Nucleus accumbens (tissue), 56 donors: ENCODE results near the gene DOCK8.

Source experiments
- DNase-seq, 56 donors: peaks; one replicate each; lab custom pipeline; 2025; lab: John Stamatoyannopoulos, UW

DOCK8 gene

GRCh38 chr9:447230-448025 lies 232.8 kb downstream of the DOCK8 start:
- DNase-seq = no peak

DNA sequence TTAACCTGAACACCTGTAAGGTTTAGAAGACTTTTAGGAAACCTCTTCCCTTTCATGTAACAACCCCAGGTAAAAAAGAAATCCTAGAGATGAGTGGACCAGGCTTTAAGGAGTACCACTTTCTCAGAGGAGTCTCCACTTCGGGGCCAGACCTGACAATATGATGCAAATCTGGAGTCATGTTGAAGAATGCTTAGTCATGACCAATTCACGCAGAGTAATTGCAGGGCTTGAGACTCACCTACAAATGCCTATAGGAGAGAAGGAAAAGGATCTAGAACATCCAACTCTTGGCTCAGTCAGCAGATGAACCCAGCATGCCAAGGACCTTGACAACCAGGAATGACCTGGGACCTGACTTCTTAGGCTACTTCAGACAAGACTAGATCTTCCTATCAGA lies 235.4 kb downstream of the DOCK8 start:
- DNase-seq = no peak

DNA sequence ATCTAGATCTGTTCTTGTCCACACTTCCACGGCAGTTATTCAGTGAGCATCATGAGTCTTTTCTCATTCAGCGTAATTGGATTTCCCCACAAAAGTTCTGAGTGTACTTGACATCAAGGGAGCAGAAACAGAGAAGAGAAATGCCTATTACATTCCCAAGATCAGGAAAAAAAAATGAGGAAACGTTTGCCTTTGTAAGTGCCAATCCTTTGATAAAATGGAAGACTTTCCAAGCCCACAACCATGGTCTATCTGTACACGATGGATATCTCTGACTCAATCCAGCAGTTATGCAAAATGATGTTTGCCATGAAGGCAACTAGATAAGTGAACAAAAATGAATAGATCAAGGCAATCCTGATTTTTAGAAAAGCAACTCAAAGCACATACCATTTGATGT lies 235.9 kb downstream of the DOCK8 start:
- no peak for DNase-seq

DNA sequence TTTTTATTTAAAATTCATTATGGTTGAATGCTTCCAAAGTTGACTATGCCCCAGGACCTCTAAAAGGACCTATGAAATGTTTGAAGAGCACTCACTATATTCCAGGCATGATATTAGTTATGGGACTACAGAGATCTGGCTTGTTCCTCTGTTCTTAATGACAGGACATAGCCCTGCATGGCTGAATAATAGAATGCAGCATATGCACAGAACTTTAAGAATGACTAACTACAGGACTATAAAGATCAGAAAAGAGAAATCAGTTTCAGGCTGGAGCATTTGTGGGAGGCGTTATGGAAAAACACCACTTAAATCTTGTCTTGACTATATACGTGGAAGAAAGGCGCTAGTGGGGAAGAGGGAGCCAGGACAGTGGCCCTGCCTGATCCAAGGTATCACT lies 239.2 kb downstream of the DOCK8 start:
- no peak for DNase-seq

- no peak for DNase-seq
Measured at GRCh38 chr9:456365-456764, 241.7 kb downstream of the DOCK8 start.

GRCh38 chr9:458590-458989 lies 243.9 kb downstream of the DOCK8 start:
- no peak for DNase-seq

DNA sequence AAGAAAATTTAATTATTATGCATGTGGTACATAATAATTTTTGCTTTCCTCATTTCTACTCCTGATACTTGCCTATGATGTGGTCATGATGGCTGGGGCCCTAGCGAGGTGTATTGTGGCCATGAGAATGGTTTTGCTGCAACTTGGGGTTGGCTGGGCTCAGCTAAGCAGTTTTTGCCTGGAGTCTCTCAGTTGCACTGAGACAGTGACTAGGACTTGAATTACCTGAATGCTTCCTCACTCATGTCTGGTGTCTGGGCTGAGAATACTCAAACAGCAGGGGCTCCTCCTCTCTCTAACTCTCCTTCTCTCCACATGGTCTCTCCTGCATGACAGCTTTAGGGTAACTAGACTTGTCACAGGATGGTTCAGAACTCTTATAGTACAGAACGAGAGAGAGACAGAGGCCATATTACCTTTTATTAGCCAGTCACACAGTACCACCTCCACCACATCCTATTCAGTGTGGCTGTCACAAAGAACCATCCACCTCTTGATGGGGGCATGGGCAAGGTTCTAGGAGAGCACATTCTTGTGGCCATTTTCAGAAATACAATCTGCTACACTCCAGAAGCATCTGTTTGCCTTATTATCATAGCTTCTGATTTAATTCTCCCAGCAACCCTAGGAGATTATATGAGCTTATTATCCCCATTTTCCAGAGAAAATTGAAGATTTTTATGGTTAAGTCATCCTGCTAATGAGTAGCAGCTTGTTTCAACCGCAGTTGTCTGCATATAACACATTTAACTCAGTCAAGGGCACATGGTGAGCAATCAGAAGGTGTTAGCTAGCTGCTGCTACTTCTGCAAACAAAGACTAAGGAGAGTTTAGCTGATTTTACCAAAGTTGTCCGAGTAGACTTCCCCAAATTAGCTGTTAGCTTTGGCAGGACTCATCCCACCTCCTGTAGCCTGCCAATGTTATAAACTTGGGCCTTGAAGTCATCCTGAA lies 245.1 kb downstream of the DOCK8 start:
- no peak for DNase-seq

- DNase-seq = no peak
Measured at GRCh38 chr9:462121-462520, 247.5 kb downstream of the DOCK8 start.

GRCh38 chr9:462606-463005 lies 247.9 kb downstream of the DOCK8 start:
- DNase-seq = no peak

DNA sequence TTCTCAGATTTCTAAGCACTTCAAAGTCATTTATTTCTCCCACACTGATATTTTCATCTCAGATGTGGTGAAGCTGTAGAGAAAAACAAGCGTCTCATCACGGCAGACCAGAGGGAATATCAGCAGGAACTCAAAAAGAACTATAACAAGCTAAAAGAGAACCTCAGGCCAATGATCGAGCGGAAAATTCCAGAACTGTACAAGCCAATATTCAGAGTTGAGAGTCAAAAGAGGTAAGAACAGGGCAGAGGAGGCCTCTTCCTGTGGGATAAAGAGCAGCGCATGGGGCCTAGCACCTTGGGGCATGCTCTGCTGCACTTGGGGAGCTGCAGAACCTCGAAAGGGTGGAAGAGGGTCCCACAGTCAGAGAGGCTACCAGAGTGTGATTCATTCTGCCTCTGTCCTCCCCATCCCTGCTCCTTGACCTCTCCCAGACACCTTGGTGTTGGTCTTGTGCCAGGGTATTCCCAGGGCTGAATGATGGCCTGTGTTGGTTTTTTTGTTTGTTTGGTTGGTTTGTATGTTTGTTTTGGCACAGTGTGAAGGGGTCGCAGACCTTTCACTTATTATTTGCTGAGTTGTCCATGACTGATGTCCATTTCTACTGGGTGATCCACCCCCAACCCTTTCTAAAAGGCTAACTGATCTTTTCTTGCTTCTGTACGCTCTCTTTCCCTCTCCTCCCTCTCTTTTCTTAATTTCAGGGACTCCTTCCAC lies 248.9 kb downstream of the DOCK8 start:
- no peak for DNase-seq

GRCh38 chr9:466747-467146 lies 252.1 kb downstream of the DOCK8 start:
- DNase-seq = no peak

- DNase-seq = peak in 7 of 56 donors; percentile 1 to 5 (median 2)
Measured at GRCh38 chr9:468766-469426, 254.2 kb downstream of the DOCK8 start.

DNA sequence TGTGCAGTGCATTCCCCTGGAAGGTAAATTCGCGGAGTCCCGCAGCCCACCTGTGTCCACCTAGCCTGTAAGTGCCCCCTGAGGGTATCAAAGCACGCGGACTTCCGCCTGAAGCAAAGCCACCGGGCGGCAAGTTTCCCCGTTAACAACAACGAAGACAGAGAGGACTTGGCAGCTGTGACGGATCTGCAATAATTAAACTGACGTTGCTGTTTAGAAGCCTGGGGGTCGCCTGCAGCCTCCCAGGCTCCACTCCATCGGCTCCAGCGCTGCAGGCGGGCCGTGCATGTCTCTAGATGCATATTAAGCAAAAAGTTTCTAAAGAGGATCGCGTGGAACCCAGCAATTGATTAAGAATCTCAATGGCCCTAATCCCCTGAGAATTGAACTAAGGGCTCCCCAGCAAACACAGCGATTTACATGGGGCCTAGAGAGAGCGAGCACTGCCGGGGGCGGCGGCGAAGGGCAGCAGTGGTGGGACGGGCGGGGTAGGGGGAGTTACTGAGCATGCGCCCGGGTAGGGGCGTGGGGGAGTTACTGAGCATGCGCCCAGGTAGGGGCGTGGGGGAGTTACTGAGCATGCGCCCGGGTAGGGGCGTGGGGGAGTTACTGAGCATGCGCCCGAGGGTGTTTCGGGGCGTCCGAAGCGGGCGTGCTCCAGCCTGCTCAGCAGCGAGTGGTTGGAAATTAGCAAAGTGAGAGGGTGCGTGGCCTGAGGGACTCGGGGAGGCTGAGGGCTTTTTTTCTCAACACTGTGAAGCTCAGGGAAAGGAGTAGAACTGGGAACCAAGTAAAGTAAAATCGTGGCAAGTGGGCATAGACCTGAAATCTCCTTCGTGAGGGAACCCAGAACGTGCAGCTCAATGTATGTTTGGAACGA lies 255.2 kb downstream of the DOCK8 start:
- peak in 55 of 56 donors; percentile 9 to 95 (median 81) for DNase-seq

DNA sequence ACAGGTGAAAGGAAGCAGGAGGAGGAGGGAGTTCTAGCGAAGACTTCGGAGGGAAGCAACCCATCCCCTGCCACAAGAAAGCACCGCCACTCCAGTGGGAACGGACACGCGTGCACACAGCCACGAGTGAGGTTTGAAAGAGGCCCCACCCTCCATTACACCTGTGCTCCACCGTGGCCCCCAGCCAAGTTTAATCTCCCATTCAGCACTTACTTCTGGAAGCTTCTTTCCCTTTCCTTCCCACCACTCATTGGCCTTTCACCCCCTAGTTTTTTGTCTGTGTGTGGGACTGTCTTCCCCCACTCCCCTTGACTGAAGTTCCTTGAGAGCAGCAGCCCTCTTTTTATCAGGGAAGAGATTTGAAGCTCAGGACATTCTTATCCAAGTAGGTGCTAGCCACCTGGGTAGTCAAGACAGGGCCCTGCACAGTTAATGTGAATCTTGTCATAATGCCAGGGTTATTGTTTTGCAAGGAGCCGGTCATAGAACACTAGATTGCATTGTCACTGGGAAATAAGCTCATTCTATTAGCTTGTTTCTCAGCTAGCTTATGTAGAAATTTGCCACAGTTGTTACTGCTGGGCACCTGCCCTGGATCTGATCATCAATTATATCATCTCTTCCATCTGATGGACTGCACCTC lies 256.0 kb downstream of the DOCK8 start:
- peak in 26 of 56 donors; percentile 4 to 65 (median 36) for DNase-seq

DNA sequence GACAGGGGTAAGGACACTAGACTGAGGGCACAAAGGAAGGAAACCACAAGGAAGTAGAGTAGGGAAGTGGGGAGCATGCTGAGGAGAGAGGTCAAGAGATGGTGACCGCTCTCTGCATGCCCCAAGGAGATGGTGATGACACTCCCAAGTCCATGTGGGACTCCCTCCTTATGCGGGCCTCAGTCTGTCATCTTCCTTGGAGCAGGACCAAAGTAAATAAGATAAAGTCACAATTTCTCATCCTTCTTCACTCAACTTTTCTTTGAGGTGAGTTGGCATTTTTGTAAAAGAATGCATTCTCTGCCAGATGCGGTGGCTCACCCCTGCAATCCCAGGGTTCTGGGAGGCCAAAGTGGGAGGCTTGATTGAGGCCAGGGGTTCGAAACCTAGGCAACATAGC lies 256.7 kb downstream of the DOCK8 start:
- no peak for DNase-seq

- DNase-seq = no peak
Measured at GRCh38 chr9:472479-473075, 257.9 kb downstream of the DOCK8 start.

GRCh38 chr9:477193-477592 lies 262.5 kb downstream of the DOCK8 start:
- DNase-seq = no peak

DNA sequence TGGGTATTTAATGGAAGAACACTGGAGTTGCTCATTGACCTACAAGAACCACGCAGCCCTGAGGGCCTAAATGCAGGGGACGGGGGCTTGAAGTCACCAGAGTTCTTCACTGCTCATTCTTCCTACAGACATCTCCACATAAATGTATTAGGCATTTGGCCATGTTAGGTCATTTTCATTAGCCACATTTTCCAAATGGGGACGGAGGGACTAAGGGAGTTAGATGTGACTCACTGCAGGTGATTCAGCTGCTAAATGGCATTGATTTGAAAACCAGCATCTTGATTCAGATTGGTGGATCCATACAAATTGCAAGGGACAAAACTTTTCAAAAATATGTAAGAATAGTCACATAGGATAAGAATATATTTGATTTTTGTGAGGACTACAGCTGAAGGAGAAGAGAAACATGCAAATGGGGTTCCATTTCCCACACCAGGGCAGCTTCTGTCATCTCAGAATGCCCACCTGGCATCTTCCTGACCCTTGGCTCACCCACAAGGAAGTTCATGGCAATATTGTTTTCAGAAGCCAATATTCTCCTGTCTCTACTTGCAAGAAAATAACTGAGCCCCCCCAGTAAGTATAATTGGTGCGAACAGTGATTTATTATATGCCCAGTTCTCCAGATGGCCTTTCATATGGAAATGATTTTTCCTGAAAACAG lies 264.8 kb downstream of the DOCK8 start:
- DNase-seq = no peak
